BE2C (cell line): Measurements from ENCODE around the gene EFCC1.

Experiments
- DNase-seq: peaks from one replicate; pipeline ENCODE4 v3.0.0-alpha.2; 2020
- H3K27me3 ChIP-seq: fragments of 250-450 bp; sonication (Bioruptor Pico); 2 replicates; pipeline ENCODE4 v1.5.1; 2020; ENCODE audit warnings: mild to moderate bottlenecking
- H3K36me3 ChIP-seq: fragments of 250-450 bp; sonication (Bioruptor Pico); 2 replicates; pipeline ENCODE4 v1.5.1; 2020; ENCODE audit warnings: mild to moderate bottlenecking
- H3K4me1 ChIP-seq: fragments of 250-450 bp; sonication (Bioruptor Pico); 2 replicates; pipeline ENCODE4 v1.5.1; 2020
- H3K4me3 ChIP-seq: 2 replicates; pipeline ENCODE4 v1.5.1; 2011; ENCODE audit warnings: low read depth, low read length
- H3K9me3 ChIP-seq: fragments of 250-450 bp; sonication (Bioruptor Pico); 2 replicates; pipeline ENCODE4 v1.5.1; 2020
- TF ChIP-seq, protein P1 (sequence below): IDR thresholded peaks from 2 replicates; pipeline ENCODE4 v1.5.1; 2012; ENCODE audit warnings: mild to moderate bottlenecking, low read depth, low read length

EFCC1 gene

DNA sequence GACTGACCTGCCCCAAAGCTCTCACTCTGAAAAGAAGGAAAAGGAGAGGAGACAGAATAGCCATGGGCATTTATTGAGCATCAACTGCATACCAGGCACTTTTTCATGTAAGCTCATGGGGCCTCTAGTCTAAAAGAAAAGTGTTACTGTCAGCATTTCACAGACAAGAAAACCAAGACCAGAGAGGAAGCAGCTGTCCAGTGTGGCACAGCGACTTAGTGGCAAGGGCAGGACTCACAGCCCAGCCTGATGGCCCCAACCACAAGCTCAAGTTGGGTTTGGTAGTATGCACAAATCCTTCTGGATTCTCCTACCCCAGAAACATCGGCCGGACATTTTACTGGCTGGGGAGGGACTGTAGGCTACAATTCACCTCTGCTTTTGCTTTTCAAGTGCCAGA lies 5.8 kb downstream of the EFCC1 start:
- TF ChIP-seq, protein P1, sequence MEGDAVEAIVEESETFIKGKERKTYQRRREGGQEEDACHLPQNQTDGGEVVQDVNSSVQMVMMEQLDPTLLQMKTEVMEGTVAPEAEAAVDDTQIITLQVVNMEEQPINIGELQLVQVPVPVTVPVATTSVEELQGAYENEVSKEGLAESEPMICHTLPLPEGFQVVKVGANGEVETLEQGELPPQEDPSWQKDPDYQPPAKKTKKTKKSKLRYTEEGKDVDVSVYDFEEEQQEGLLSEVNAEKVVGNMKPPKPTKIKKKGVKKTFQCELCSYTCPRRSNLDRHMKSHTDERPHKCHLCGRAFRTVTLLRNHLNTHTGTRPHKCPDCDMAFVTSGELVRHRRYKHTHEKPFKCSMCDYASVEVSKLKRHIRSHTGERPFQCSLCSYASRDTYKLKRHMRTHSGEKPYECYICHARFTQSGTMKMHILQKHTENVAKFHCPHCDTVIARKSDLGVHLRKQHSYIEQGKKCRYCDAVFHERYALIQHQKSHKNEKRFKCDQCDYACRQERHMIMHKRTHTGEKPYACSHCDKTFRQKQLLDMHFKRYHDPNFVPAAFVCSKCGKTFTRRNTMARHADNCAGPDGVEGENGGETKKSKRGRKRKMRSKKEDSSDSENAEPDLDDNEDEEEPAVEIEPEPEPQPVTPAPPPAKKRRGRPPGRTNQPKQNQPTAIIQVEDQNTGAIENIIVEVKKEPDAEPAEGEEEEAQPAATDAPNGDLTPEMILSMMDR: no peak
- DNase-seq: no peak

DNA sequence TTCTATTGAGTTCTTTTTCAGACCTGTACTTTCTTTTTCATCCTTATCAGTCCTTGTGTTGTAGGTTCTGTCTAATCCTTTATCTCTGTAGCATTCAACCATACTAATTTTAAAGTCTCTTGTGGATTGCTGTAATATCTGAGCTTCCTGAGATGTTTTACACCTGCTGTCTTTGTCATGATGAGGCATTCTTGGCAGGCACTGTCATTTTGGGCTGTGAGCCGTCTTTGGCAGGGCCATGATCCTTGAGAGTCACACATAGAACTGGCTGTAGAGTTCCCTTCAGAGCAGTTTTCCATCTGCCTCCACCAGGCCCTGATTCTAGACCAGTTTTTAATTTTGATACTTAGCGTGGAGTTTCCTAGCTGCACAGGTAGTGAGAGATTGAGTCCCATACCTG lies 6.7 kb downstream of the EFCC1 start:
- Histone ChIP-seq H3K4me3 (no peak overlapping the region), H3K4me1 (no peaks in the 10 kb centered on the region), H3K36me3 (no peaks in the 10 kb centered on the region), H3K27me3 (peaks cover 13% of the 10 kb centered on the region), H3K9me3 (no peaks in the 10 kb centered on the region)
- TF ChIP-seq, protein P1: no peak
- no peak for DNase-seq

More for the DNA sequence above, 5.8 kb downstream of the EFCC1 start:
- Histone ChIP-seq H3K4me1 (no peaks in the 10 kb centered on the region), H3K36me3 (no peaks in the 10 kb centered on the region), H3K9me3 (no peaks in the 10 kb centered on the region), H3K27me3 (peaks cover 22% of the 10 kb centered on the region), H3K4me3 (no peak overlapping the region)

DNA sequence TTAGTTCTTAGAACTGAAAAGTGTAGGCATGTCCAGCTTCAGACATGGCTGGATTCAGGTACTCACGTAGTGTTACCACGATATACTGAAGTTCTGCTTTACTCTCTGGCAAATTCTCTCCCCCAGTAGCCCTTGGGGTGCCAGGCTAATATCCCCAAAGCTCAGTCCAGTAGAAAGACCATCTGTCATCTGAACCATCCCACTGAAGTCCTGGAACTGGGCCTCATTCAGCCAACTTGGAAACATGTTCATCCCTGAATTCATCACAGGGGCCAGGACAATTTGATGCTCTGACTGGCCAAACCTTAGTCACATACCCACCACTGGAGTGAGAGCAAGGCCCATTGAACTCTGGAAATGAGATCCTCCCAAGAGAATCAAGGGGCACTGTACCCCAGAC lies 8.2 kb downstream of the EFCC1 start:
- Histone ChIP-seq H3K4me3 (no peak overlapping the region), H3K27me3 (no peaks in the 10 kb centered on the region; the same call in 1 of the 2 replicates), H3K9me3 (no peaks in the 10 kb centered on the region), H3K4me1 (no peaks in the 10 kb centered on the region), H3K36me3 (no peaks in the 10 kb centered on the region)
- TF ChIP-seq, protein P1: no peak
- no peak for DNase-seq

DNA sequence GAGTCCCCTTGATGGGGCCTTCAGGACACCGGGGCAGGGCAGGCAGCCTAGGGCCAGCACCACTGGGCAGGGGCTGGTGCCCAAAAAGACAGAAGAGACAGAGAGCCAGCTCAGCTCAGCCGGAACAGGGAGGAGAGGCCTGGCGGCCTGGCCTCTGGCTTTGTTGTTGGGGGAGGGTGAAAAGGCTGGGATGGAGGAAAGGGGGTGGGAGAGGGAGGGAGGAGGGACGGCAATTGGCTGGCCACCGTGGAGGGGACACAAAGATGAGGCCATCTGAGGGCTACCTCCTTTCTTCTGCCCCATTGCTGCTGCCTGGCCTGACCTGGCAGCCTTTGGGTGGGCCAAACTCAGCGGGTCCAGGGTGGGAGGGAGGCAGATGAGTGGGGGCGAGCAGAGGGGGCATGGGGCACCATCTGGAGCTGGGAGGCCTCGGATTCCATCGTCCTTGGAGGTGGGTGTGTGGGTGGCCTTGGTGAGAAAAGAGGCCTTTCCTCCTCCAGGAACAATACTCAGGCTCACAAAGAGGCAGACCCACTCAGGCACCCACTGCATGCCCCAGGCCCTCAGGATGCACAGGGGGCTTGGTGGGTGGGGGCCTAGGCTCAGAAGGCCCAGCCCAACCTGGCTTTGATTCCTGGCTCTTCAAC lies 9.3 kb downstream of the EFCC1 start:
- Histone ChIP-seq H3K4me3 (no peak overlapping the region), H3K9me3 (no peaks in the 10 kb centered on the region), H3K27me3 (no peaks in the 10 kb centered on the region; the same call in 1 of the 2 replicates), H3K36me3 (no peaks in the 10 kb centered on the region), H3K4me1 (no peaks in the 10 kb centered on the region)
- TF ChIP-seq, protein P1: no peak
- no peak for DNase-seq

DNA sequence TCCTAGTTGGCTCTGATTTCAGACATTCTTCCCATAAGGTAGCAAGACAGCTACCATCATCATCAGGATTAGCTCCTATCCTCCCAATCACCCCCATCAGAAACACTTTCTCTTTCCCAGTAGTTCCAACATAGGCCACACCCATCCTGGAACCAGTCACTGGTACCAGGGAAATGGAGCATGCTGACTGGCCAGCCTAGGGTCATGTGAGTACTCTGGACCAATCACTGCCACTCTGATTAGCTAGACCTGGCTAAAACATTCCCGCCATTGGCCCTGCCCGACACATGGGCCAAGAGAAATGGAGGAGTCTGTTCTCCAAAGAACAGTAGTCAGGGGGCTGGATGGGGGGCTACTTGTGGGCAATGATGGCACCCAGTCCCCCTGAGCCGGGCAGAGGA lies 12.4 kb downstream of the EFCC1 start:
- no peak for DNase-seq
- TF ChIP-seq, protein P1: no peak

DNA sequence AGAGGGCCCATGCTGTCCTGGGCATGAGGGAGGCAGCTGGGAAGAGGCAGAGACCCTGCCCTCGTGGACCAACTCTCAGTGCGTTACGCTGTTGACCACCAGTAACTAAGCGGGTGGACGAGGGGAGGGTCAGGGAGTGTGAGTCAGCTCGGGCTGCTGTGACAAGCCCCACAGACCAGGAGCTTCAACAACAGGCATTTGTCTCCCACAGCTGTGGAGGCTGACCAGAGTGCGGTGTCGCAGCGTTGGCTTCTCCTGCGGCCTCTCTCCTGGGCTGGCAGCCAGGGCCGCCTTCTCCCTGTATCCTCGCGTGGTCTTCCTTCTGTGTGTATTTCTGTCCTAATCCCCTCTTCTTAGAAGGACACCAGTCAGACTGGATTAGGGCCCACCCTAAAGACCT lies 13.0 kb downstream of the EFCC1 start:
- H3K36me3 ChIP-seq: no peaks in the 10 kb centered on the region
- no peaks in the 10 kb centered on the region for H3K27me3 ChIP-seq
- no peak for DNase-seq
- no peak overlapping the region for H3K4me3 ChIP-seq
- TF ChIP-seq, protein P1: no peak
- peaks cover 5% of the 10 kb centered on the region; the same call in 1 of the 2 replicates for H3K4me1 ChIP-seq
- no peaks in the 10 kb centered on the region for H3K9me3 ChIP-seq

More for the DNA sequence above, 12.4 kb downstream of the EFCC1 start:
- Histone ChIP-seq H3K9me3 (no peaks in the 10 kb centered on the region), H3K27me3 (no peaks in the 10 kb centered on the region), H3K4me1 (0 out of 2 replicates have a peak, but pooled peaks cover 5% of the 10 kb centered on the region), H3K4me3 (no peak overlapping the region), H3K36me3 (no peaks in the 10 kb centered on the region)
